Adipocyte (in vitro differentiated cells): Measurements from ENCODE around the gene ZNF514.
"Not testable (repeated sequence)": the region's sequence is repeated elsewhere in the genome, so short reads cannot be mapped to it uniquely, and the experiment has no call there.

Source experiments
- DNase-seq: peaks from one replicate; pipeline ENCODE4 v3.0.0-alpha.2; 2015; ENCODE audit warnings: low read depth
- H3K27me3 ChIP-seq: replicated peaks from 2 replicates; pipeline ENCODE4 v1.7.0; 2013; ENCODE audit warnings: mild to moderate bottlenecking, low read length, moderate library complexity; ENCODE audit not compliant: control insufficient read depth, insufficient read depth
- H3K36me3 ChIP-seq: 2 replicates; pipeline ENCODE4 v1.7.0; 2013; ENCODE audit warnings: low read length, mild to moderate bottlenecking, moderate library complexity; ENCODE audit not compliant: control insufficient read depth, insufficient read depth, severe bottlenecking
- H3K4me1 ChIP-seq: 2 replicates; pipeline ENCODE4 v1.7.0; 2013; ENCODE audit warnings: mild to moderate bottlenecking, low read length, moderate library complexity; ENCODE audit not compliant: control insufficient read depth, insufficient read depth
- H3K4me3 ChIP-seq: 2 replicates; pipeline ENCODE4 v1.7.0; 2013; ENCODE audit warnings: mild to moderate bottlenecking, low read length, moderate library complexity
- H3K9ac ChIP-seq: 2 replicates; pipeline ENCODE4 v1.7.0; 2013; ENCODE audit warnings: mild to moderate bottlenecking, low read length, moderate library complexity
- H3K9me3 ChIP-seq: 2 replicates; pipeline ENCODE4 v1.7.0; 2013; ENCODE audit warnings: mild to moderate bottlenecking, low read length, moderate library complexity; ENCODE audit not compliant: control insufficient read depth

ZNF514 gene

DNA sequence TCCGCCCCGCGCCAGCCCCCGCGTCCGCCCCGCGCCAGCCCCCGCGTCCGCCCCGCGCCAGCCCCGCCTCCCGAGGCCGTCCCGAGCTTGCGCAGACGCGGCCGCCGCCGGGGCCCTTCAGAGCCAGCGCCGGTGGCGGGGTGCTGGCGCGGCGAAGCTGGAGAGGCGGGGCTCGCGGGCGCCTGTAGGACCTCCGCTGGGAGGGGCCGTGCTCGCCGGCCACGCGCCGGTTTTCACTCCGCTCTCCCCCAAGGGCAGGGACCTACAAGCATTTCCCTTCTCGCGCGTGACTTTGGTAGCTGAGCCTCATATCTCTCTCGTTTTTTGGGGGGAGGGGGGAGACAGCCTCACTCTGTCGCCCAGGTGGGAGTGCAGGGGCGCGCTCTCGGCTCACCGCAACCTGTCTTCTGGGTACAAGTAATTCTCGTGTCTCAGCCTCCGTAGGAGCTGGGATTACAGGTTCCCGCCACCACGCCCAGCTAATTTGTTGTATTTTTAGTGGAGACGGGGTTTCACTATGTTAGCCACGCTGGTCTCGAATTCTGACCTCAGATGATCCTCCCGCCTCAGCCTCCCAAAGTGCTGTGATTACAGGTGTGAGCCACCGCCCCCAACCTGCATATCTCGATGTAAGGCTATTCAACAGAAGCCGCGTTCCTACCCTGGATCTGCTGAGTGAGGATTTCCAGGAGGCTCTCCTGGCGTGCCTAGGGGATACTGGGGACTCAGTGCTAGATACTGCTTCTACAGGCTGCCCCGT lies at the start of gene ZNF514:
ZNF514 (minus strand) TSS at position 159 of the 760 bp plus-strand sequence. CDS start 6,595 bp downstream, outside the sequence.
- no peaks in the 10 kb centered on the region for H3K27me3 ChIP-seq
- H3K9me3 ChIP-seq = peaks cover 29% of the 10 kb centered on the region
- peaks cover 24% of the 10 kb centered on the region for H3K36me3 ChIP-seq
- peaks cover 20% of the 10 kb centered on the region for H3K4me1 ChIP-seq
- H3K9ac ChIP-seq = peak within 1 kb of the TSS; percentile 94
- DNase-seq = peak; percentile 84
- peak within 1 kb of the TSS; percentile 92 for H3K4me3 ChIP-seq

DNA sequence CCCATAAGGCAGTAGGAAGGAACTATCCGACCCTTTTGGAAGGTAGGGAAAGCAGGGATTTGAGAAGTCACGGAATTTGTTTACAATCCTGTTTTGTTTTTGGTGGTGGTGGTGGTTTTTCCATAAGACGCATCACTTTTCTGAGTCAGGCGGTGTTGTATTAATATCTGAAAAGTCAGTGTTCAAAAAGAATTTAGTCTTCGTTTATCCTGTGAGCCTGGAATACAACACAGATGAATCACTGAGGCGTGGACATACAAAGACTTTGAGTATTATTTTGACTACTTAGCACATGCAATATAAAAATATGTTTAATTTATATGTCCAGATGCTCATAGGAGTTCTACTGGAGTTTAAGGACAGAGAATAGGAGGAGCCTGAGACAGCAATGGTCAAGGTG lies 48.5 kb upstream of the ZNF514 start:
- peaks cover 38% of the 10 kb centered on the region for H3K9me3 ChIP-seq
- peak overlapping the region; percentile 86 for H3K9ac ChIP-seq
- H3K36me3 ChIP-seq = peaks cover 35% of the 10 kb centered on the region

GRCh38 chr2:95207111-95207961 lies 47.7 kb upstream of the ZNF514 start, which contains the start of gene ZNF892:
Gene ZNF892, plus strand, starts transcription at chr2:95207521. Its CDS starts 295 bp downstream, at chr2:95207816.
- Histone ChIP-seq H3K27me3 (no peaks in the 10 kb centered on the region), H3K4me3 (peak within 1 kb of the TSS; percentile 91), H3K9me3 (peaks cover 30% of the 10 kb centered on the region), H3K9ac (peak within 1 kb of the TSS; percentile 86), H3K4me1 (peaks cover 3% of the 10 kb centered on the region), H3K36me3 (peaks cover 28% of the 10 kb centered on the region)
- peak; percentile 94 for DNase-seq

More for the DNA sequence above, 48.5 kb upstream of the ZNF514 start:
- peaks cover 3% of the 10 kb centered on the region for H3K4me1 ChIP-seq
- peak overlapping the region; percentile 91 for H3K4me3 ChIP-seq
- DNase-seq = peak; percentile 32
- H3K27me3 ChIP-seq = no peaks in the 10 kb centered on the region

- no peaks in the 10 kb centered on the region for H3K27me3 ChIP-seq
- peak overlapping the region; percentile 91 for H3K4me3 ChIP-seq
- DNase-seq = no peak
- H3K9ac ChIP-seq = no peak overlapping the region
- peaks cover 18% of the 10 kb centered on the region for H3K9me3 ChIP-seq
- peaks cover 15% of the 10 kb centered on the region for H3K36me3 ChIP-seq
- H3K4me1 ChIP-seq = peaks cover 3% of the 10 kb centered on the region
Measured at GRCh38 chr2:95206096-95206495, 46.4 kb upstream of the ZNF514 start.

- Histone ChIP-seq H3K4me3 (no peak overlapping the region), H3K4me1 (peaks cover 3% of the 10 kb centered on the region), H3K27me3 (peaks cover 7% of the 10 kb centered on the region), H3K9me3 (peaks cover 6% of the 10 kb centered on the region), H3K36me3 (peaks cover 3% of the 10 kb centered on the region), H3K9ac (no peak overlapping the region)
- no peak for DNase-seq
Measured at GRCh38 chr2:95204396-95204795, 44.7 kb upstream of the ZNF514 start.

GRCh38 chr2:95203911-95204310 lies 44.3 kb upstream of the ZNF514 start:
- H3K27me3 ChIP-seq = peaks cover 7% of the 10 kb centered on the region
- H3K36me3 ChIP-seq = no peaks in the 10 kb centered on the region
- peaks cover 3% of the 10 kb centered on the region for H3K4me1 ChIP-seq
- no peak overlapping the region for H3K9ac ChIP-seq
- no peak for DNase-seq
- no peak overlapping the region for H3K4me3 ChIP-seq
- H3K9me3 ChIP-seq = peaks cover 3% of the 10 kb centered on the region

- not testable (repeated sequence) for H3K9me3 ChIP-seq, H3K36me3 ChIP-seq, H3K4me3 ChIP-seq, H3K4me1 ChIP-seq, H3K9ac ChIP-seq
- peak; percentile 66 for DNase-seq
- H3K27me3 ChIP-seq = peaks cover 17% of the 10 kb centered on the region
Measured at GRCh38 chr2:95192956-95193355, 33.3 kb upstream of the ZNF514 start.

GRCh38 chr2:95185973-95186372 lies 26.3 kb upstream of the ZNF514 start:
- Histone ChIP-seq H3K4me1 (no peaks in the 10 kb centered on the region), H3K4me3 (no peak overlapping the region), H3K27me3 (peaks cover 10% of the 10 kb centered on the region), H3K9me3 (peaks cover 13% of the 10 kb centered on the region), H3K9ac (no peak overlapping the region), H3K36me3 (peaks cover 24% of the 10 kb centered on the region)
- DNase-seq = no peak

DNA sequence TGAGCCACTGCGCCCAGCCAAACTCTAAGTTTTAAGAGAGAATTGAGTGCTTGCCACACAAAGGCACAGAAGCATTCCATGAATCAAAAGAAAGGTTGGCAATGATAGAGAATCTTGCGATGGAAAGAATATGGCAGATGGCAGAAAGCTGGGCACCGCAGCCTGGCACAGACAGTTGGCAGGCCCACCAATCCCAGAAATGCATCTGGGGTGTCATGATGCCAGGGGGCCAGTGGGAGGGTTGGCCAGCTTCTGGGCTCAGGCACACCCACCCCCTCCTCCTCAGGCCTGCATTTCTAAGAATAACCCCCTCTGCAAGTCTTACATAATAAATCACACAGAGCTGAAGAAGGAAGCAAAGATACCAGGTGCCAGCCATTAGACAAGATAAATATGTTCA lies 25.5 kb upstream of the ZNF514 start:
- Histone ChIP-seq H3K4me3 (no peak overlapping the region), H3K9me3 (peaks cover 17% of the 10 kb centered on the region), H3K27me3 (peaks cover 4% of the 10 kb centered on the region), H3K9ac (no peak overlapping the region), H3K4me1 (no peaks in the 10 kb centered on the region), H3K36me3 (peaks cover 32% of the 10 kb centered on the region)
- DNase-seq = no peak

DNA sequence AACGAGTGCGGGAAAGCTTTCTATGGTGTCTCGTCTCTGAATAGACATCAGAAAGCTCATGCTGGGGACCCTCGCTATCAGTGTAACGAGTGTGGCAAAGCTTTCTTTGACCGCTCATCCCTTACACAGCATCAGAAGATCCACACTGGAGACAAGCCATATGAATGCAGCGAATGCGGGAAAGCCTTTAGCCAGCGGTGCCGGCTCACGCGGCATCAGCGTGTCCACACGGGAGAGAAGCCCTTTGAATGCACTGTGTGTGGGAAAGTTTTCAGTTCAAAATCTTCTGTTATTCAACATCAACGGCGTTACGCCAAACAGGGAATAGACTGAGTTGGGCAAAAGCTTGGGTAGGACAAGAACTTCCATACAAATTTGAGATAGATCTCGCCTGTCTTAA lies 22.1 kb upstream of the ZNF514 start:
- peaks cover 54% of the 10 kb centered on the region for H3K36me3 ChIP-seq
- no peak for DNase-seq
- peaks cover 13% of the 10 kb centered on the region for H3K9me3 ChIP-seq
- H3K9ac ChIP-seq = no peak overlapping the region
- no peak overlapping the region for H3K4me3 ChIP-seq
- no peaks in the 10 kb centered on the region for H3K27me3 ChIP-seq
- H3K4me1 ChIP-seq = no peaks in the 10 kb centered on the region

GRCh38 chr2:95179451-95179850 lies 19.8 kb upstream of the ZNF514 start:
- Histone ChIP-seq H3K9ac (no peak overlapping the region), H3K9me3 (peaks cover 13% of the 10 kb centered on the region), H3K4me3 (no peak overlapping the region), H3K36me3 (peaks cover 57% of the 10 kb centered on the region), H3K27me3 (no peaks in the 10 kb centered on the region), H3K4me1 (no peaks in the 10 kb centered on the region)
- DNase-seq = no peak
